CD14-positive monocyte (primary cell): ENCODE results near the gene DLX6. TPM values are rescaled to one million over a fixed set of nuclear protein-coding genes. Genes with fewer than 3 reads are reported as not detected.
A peak's percentile ranks its signal among the peaks of the same experiment; 100 is the strongest.

ENCODE experiments used
- DNase-seq, 3 donors: peaks; one replicate each; pipeline ENCODE4 v3.0.0-alpha.2; 2011 to 2022
- H2AFZ ChIP-seq: 2 replicates; pipeline ENCODE4 v1.6.0; 2012; ENCODE audit warnings: mild to moderate bottlenecking, low read depth, low read length, inconsistent platforms; ENCODE audit not compliant: insufficient read depth, poor library complexity, severe bottlenecking
- H3K27ac ChIP-seq, 2 donors: 1 replicate in 1 of 2; 2 replicates in 1 of 2; pipeline ENCODE4 v1.5.1; 2012 to 2013; ENCODE audit warnings: low read length in 2 of 2, control low read depth in 1 of 2, inconsistent platforms in 1 of 2, low read depth in 1 of 2, mild to moderate bottlenecking in 1 of 2
- H3K27me3 ChIP-seq, 2 donors: one replicate each; pipeline versions ENCODE4 v1.6.0 to v1.6.1; 2011 to 2013; ENCODE audit warnings: low read length in 2 of 2; ENCODE audit not compliant: control insufficient read depth in 2 of 2, insufficient read depth in 2 of 2
- H3K36me3 ChIP-seq, 2 donors: replicated peaks in 1 of 2; 1 replicate in 1 of 2; 2 replicates in 1 of 2; pipeline versions ENCODE4 v1.5.1 to v1.6.1; 2012 to 2013; ENCODE audit warnings: low read length in 2 of 2, control low read depth in 1 of 2, inconsistent platforms in 1 of 2, mild to moderate bottlenecking in 1 of 2; ENCODE audit not compliant: insufficient read depth in 2 of 2, control insufficient read depth in 1 of 2
- H3K4me1 ChIP-seq, 2 donors: 1 replicate in 1 of 2; 2 replicates in 1 of 2; pipeline versions ENCODE4 v1.5.1 to v1.6.1; 2012 to 2013; ENCODE audit warnings: low read length in 2 of 2, control low read depth in 1 of 2, inconsistent platforms in 1 of 2, mild to moderate bottlenecking in 1 of 2, moderate library complexity in 1 of 2; ENCODE audit not compliant: insufficient read depth in 2 of 2, control insufficient read depth in 1 of 2
- H3K4me2 ChIP-seq: replicated peaks from 2 replicates; pipeline ENCODE3; 2012; ENCODE audit warnings: low read length, moderate library complexity, mild to moderate bottlenecking; ENCODE audit not compliant: poor library complexity, severe bottlenecking; ENCODE audit errors: extremely low read depth
- H3K4me3 ChIP-seq, 3 experiments: fragments of 200-600 bp in 1 of 3; sonication (generic) in 1 of 3; replicated peaks in 1 of 3; 1 replicate in 2 of 3; 2 replicates in 1 of 3; pipeline ENCODE4 v1.5.1; 2011 to 2013; ENCODE audit warnings: low read length in 3 of 3, mild to moderate bottlenecking in 3 of 3, control low read depth in 2 of 3, low read depth in 2 of 3, inconsistent platforms in 1 of 3, moderate library complexity in 1 of 3
- H3K79me2 ChIP-seq: 2 replicates; pipeline ENCODE4 v1.6.0; 2012; ENCODE audit warnings: mild to moderate bottlenecking, control low read depth, inconsistent platforms, low read length, moderate library complexity; ENCODE audit not compliant: insufficient read depth
- H3K9ac ChIP-seq: 2 replicates; pipeline ENCODE4 v1.6.0; 2017; ENCODE audit warnings: low read length, mild to moderate bottlenecking; ENCODE audit not compliant: insufficient read depth, poor library complexity, severe bottlenecking
- H3K9me3 ChIP-seq, 2 donors: replicated peaks in 1 of 2; 1 replicate in 1 of 2; 2 replicates in 1 of 2; pipeline versions ENCODE4 v1.5.1 to v1.6.1; 2012 to 2013; ENCODE audit warnings: low read length in 2 of 2, control low read depth in 1 of 2; ENCODE audit not compliant: control insufficient read depth in 1 of 2, insufficient read depth in 1 of 2
- H4K20me1 ChIP-seq: 2 replicates; pipeline ENCODE4 v1.6.0; 2012; ENCODE audit warnings: mild to moderate bottlenecking, low read length, control low read depth, moderate library complexity; ENCODE audit not compliant: insufficient read depth
- H3K27ac Mint-ChIP-seq, 7 donors: one replicate each; pipeline ENCODE4 v1.8.0; 2020; ENCODE audit warnings: mild to moderate bottlenecking in 7 of 7, mixed read lengths in 7 of 7, moderate library complexity in 6 of 7, inconsistent platforms in 2 of 7
- H3K27me3 Mint-ChIP-seq, 3 donors: one replicate each; pipeline ENCODE4 v1.8.0; 2021 to 2022; ENCODE audit warnings: low read depth in 3 of 3, mild to moderate bottlenecking in 3 of 3, mixed read lengths in 3 of 3, moderate library complexity in 3 of 3, inconsistent platforms in 1 of 3
- H3K36me3 Mint-ChIP-seq, 2 donors: one replicate each; pipeline ENCODE4 v1.8.0; 2020; ENCODE audit warnings: mixed read lengths in 2 of 2, inconsistent platforms in 1 of 2, mild to moderate bottlenecking in 1 of 2
- H3K4me1 Mint-ChIP-seq: one replicate; pipeline ENCODE4 v1.8.0; 2020; ENCODE audit warnings: mild to moderate bottlenecking, mixed read lengths
- H3K4me3 Mint-ChIP-seq, 2 donors: one replicate each; pipeline ENCODE4 v1.8.0; 2020; ENCODE audit warnings: mild to moderate bottlenecking in 2 of 2, mixed read lengths in 2 of 2, moderate library complexity in 1 of 2
- H3K9me3 Mint-ChIP-seq, 7 donors: one replicate each; pipeline ENCODE4 v1.8.0; 2020 to 2022; ENCODE audit warnings: mixed read lengths in 7 of 7, mild to moderate bottlenecking in 6 of 7, moderate library complexity in 6 of 7, inconsistent platforms in 2 of 7
- CTCF ChIP-seq: fragments of 200-600 bp; IDR thresholded peaks from one replicate; pipeline ENCODE4 v1.8.0; 2022; ENCODE audit warnings: antibody characterized with exemption, mild to moderate bottlenecking
- WGBS: methylation state at CpG from one replicate; pipeline ENCODE4 v1.1.5; 2013; ENCODE audit warnings: missing lambda C conversion rate; ENCODE audit not compliant: insufficient coverage; 5-methylcytosine and 5-hydroxymethylcytosine counted together
- intact Hi-C, 2 donors: fragments of 100-400 bp; cut with micrococcal nuclease; formaldehyde crosslinking; loops; one replicate each; pipeline versions ENCODE4 v1.15.0 to v1.15.1; 2023
- polyA plus RNA-seq, 3 donors: library from polyadenylated mRNA; depleted of rRNA in 1 of 3; unstranded in 2 of 3; stranded (reverse) in 1 of 3; fragments of 300-500 nt in 2 of 3; fragments of >200 nt in 1 of 3; fragmentation: Illumina TruSeq in 2 of 3; gene quantifications; 1 replicate in 2 of 3; 2 replicates in 1 of 3; pipeline ENCODE4 v1.2.3, GENCODE V29; 2012 to 2021

Gene DLX6
- polyA plus RNA-seq, 3 donors: not detected

GRCh38 chr7:97018791-97019531, 13.6 kb downstream of the DLX6 start:
- Histone ChIP-seq H3K36me3 (no peaks in the 10 kb centered on the region), H3K9ac (no peak overlapping the region), H3K4me3 (no peak overlapping the region), H3K27me3 (peaks cover 89 to 99% of the 10 kb centered on the region in 2 donors), H3K4me1 (no peaks in the 10 kb centered on the region), H3K27ac (no peak overlapping the region), H3K9me3 (peaks cover 0 to 73% of the 10 kb centered on the region in 2 donors), H4K20me1 (no peaks in the 10 kb centered on the region), H2AFZ (no peak overlapping the region), H3K4me2 (no peak overlapping the region), H3K79me2 (no peaks in the 10 kb centered on the region)
- intact Hi-C loops: no loop called here
- Mint-ChIP-seq H3K4me1 (peaks cover 17% of the 10 kb centered on the region), H3K9me3 (peaks cover 0 to 32% (median 25%) of the 10 kb centered on the region in 7 donors), H3K27ac (no peak overlapping the region), H3K27me3 (peaks cover 95 to 99% (median 98%) of the 10 kb centered on the region in 3 donors), H3K4me3 (peak overlapping the region in 1 of 2 donors; percentile 62), H3K36me3 (peaks cover 0 to 3% of the 10 kb centered on the region in 2 donors)
- DNase-seq: no peak
- 21% methylated on average over 9 of the region's 19 CpGs for WGBS
- TF ChIP-seq CTCF: no peak

- Histone ChIP-seq H3K4me3 (no peak overlapping the region), H3K4me1 (no peaks in the 10 kb centered on the region), H2AFZ (no peak overlapping the region), H3K79me2 (no peaks in the 10 kb centered on the region), H3K27ac (no peak overlapping the region), H4K20me1 (no peaks in the 10 kb centered on the region), H3K36me3 (no peaks in the 10 kb centered on the region), H3K9me3 (peaks cover 0 to 68% of the 10 kb centered on the region in 2 donors), H3K27me3 (peaks cover 88 to 99% of the 10 kb centered on the region in 2 donors), H3K9ac (no peak overlapping the region), H3K4me2 (no peak overlapping the region)
- no CpG with 5 or more reads among the region's 5 CpGs for WGBS
- intact Hi-C loops: loop anchor here in 1 of 2 donors (10.0 kb wide), 1 partner anchor 935 kb away; no protein-coding TSS in a partner anchor
- H3K27ac Mint-ChIP-seq: no peak overlapping the region
- peaks cover 0 to 3% of the 10 kb centered on the region in 2 donors for H3K36me3 Mint-ChIP-seq
- peaks cover 96 to 99% (median 98%) of the 10 kb centered on the region in 3 donors for H3K27me3 Mint-ChIP-seq
- no peak for TF ChIP-seq CTCF
- peak overlapping the region in 1 of 2 donors; percentile 62 for H3K4me3 Mint-ChIP-seq
- DNase-seq: no peak
- peaks cover 0 to 34% (median 27%) of the 10 kb centered on the region in 7 donors for H3K9me3 Mint-ChIP-seq
- peaks cover 25% of the 10 kb centered on the region for H3K4me1 Mint-ChIP-seq
Measured at GRCh38 chr7:97019710-97020225, 14.4 kb downstream of the DLX6 start.
